Measurements from ENCODE around the gene ERG28.

Gene ERG28

GRCh38 chr14:75657331-75657730, 3.3 kb downstream of the ERG28 start:
- no peak for DNase-seq

- no peak for DNase-seq
Observed at GRCh38 chr14:75655235-75655634, 5.4 kb downstream of the ERG28 start.

GRCh38 chr14:75654127-75654732, 6.4 kb downstream of the ERG28 start:
- no peak for DNase-seq

DNA sequence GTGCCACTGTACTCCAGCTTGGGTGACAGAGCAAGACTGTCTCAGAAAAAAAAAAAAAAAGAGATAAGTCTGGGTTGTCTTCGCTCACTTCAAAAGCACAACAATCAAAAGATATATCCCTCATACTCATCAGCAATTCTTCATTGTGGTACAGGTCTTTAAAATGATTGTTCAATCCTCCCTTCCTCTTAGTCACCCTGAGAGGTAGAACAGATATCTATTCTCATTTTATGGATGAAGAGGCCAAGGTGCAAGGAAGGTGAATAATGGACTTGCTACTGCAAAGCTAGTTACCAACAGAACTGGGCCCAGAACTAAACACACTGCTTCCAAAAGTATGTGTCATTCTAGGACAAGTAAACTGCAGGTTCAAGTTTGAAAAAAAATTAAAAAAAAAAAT, 7.1 kb downstream of the ERG28 start:
- no peak for DNase-seq

- DNase-seq = no peak
Observed at GRCh38 chr14:75650253-75651058, 10.2 kb downstream of the ERG28 start.

GRCh38 chr14:75649773-75650172, 10.9 kb downstream of the ERG28 start:
- no peak for DNase-seq

DNA sequence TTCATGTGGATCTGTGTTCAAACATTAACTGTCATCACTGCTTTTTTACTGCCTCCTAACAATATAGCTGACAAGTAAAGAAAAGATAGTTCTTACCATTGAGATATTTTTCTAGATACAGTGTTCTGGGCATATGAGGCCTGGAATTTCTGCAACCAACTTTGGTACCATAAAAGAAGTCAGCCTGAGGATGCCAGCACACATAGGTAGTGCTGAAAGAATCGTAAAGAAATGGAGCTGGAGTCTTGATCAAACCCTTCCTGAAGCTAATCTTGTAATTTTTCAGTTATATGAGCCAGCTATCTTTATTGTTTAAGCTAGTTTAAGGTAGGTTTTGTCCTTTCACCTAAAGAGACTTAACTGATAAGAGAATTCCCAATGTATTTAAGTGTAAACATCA, 11.3 kb downstream of the ERG28 start:
- no peak for DNase-seq

- DNase-seq = no peak
Observed at GRCh38 chr14:75648066-75648838, 12.4 kb downstream of the ERG28 start.

DNA sequence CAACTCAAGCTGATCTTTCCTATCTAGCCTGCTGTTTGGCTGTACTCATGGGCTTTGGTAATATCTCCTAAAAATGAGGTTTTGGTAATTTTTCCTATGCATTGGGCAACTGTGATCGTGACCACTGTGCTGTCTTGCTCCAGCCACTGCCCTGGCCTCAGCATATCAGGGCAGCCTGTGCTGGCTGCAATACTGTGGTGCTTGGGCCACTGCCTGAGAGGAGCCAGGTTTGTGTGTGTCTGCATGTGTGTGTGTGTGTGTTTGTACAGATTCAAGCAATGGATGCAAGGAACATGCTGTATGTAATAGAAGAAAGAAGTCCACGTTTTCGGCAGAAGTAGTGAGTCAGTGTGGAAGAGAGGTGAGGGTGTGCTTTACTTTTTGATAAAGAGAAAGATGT, 13.0 kb downstream of the ERG28 start:
- no peak for DNase-seq

- DNase-seq = no peak
Observed at GRCh38 chr14:75646762-75647161, 13.9 kb downstream of the ERG28 start.

DNA sequence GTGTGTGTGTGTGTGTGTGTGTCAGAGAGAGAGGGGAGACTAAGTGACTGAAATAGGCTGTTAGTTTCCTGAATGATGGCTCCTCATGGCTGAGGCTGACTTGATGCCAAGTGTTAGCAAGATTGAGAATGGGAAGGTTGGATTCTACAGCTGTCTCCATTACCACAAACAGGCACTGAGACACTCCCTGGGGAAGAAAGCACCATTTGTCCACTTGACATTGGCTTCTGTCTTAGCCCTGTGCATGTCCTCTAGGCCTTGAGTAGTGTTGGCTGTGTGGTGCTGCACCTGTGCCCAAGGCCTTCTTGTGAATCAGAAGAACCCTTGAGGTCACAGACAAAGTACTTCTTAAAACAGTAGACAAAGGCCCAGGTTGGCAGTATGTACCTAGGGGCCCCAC, 15.6 kb downstream of the ERG28 start:
- DNase-seq = no peak

GRCh38 chr14:75643985-75644384, 16.7 kb downstream of the ERG28 start:
- DNase-seq = no peak

DNA sequence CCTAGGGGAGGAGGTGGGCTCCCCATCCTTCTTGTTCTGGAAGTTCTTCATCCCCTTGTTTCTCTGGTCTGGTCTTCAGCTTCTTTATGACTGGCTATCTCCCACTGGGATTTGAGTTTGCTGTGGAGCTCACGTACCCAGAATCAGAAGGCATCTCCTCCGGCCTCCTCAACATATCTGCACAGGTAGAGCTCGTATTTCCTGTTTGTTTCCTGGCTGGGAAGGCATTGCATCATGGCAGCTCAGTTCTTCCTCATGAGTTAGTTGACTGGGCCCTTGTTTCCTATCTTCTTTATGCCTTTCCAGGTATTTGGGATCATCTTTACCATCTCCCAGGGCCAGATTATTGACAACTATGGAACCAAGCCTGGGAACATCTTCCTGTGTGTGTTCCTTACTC, 19.8 kb downstream of the ERG28 start:
- DNase-seq = no peak

DNA sequence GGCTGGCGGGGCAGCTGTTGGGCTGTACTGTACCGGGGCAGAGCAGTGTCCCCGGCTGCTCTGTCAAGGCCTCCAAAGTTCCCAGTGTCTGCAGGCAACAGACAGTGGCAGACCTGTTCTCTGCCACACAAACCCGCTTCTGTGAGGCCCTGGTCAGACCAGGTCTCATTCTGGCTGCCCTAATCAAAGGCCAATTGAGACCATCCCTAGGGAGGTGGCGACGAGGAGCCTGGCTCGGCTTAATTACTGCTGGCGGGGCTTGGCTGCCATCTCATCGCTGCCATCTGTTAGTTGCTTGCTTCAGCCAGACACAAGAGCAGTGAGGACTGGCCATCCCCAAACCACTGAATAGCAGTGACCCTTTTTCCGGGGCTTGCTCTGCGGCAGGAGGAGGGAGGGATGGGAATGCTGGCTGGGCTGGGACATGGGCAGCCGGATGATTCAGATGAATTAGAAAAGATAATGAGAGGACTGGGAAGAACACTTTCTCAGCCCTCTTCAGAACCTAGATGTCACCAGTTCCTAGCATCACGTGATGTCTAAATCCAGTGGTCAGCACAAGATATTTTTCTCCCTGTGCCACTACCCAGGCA, 24.5 kb downstream of the ERG28 start:
- DNase-seq = no peak

- DNase-seq = no peak
Observed at GRCh38 chr14:75634848-75635247, 25.8 kb downstream of the ERG28 start.

DNA sequence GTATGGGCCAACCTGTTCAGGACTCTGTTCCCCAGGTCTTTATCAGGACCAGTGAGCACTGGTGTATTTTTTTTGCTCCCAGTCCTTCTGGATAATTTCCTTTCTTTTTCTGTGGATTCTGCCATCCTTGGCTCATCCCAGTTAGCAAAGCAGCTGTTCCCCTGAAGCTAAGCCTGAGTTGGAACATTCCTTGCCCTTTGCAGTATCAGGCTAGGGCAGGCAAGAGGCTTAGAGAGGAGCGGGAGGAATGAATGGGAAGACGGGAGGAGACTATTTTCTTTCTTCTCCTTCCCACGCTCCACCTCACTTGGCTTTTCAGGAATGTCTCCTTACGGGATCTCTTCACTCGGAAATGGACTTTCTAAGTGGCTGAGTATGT, 29.2 kb downstream of the ERG28 start:
- no peak for DNase-seq

- DNase-seq = no peak
Observed at GRCh38 chr14:75630695-75631452, 29.8 kb downstream of the ERG28 start.

GRCh38 chr14:75628816-75629215, 31.9 kb downstream of the ERG28 start:
- no peak for DNase-seq

- DNase-seq = no peak
Observed at GRCh38 chr14:75627406-75627805, 33.3 kb downstream of the ERG28 start.

DNA sequence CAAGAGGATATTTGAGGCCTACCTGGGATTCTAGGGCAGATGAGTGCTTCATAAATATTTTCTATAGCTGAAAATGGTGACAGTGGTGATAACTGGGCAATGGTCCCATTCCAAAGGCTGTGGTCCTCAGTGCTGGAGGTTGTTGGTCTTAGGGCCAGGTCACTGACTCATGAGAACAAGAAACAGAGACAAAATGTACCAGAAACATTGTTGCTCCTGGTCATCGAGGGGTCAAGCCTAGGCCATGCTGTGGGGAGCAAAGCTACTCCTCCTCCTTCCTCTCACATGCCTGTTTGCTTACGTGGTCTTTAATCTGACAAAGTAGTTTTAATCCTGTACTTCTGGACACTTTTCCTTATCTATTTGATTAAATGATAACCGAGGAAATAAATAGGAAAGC, 33.8 kb downstream of the ERG28 start:
- DNase-seq = no peak

DNA sequence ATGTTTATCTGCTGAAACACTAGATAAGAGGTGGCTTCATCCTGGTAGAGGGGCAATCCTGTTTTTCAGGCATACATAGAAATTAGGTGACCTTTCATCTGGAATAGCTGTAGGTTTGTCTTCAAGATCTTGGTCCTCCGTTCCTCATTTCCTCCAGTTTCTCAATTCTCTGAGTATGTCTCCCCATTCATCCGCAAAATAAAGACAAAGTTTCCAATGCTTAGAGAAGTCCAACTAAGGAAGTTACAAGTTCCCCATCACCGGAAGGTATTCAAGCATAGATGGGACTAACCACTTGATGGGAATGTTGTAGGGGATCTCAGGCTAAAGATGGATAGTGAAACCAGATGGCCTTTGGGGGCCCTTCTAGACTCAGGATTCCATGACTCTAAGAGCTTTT, 34.3 kb downstream of the ERG28 start:
- no peak for DNase-seq

DNA sequence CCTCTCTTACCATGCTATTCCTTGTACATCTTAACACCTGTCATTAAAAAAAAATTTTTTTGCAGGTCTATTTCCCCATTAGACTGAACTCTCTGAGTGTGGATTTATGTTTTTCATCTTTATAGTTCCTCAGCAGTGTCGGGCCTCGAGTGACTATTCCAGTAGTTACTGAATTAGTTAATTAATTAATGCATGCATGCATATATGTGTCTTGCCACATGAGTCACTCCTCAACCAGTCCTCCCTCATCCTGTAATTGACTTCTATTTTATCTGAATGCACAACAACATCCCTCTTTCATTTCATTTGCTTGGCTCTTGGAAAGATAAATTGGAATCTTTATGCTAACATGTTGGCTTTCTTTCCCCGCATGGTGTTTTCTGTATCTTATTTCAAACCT, 35.6 kb downstream of the ERG28 start:
- DNase-seq = no peak

GRCh38 chr14:75619548-75619947, 41.1 kb downstream of the ERG28 start:
- DNase-seq = no peak
